ENCODE measurements around the gene ENKD1.
A peak's percentile ranks its signal among the peaks of the same experiment; 100 is the strongest.

Gene ENKD1

DNA sequence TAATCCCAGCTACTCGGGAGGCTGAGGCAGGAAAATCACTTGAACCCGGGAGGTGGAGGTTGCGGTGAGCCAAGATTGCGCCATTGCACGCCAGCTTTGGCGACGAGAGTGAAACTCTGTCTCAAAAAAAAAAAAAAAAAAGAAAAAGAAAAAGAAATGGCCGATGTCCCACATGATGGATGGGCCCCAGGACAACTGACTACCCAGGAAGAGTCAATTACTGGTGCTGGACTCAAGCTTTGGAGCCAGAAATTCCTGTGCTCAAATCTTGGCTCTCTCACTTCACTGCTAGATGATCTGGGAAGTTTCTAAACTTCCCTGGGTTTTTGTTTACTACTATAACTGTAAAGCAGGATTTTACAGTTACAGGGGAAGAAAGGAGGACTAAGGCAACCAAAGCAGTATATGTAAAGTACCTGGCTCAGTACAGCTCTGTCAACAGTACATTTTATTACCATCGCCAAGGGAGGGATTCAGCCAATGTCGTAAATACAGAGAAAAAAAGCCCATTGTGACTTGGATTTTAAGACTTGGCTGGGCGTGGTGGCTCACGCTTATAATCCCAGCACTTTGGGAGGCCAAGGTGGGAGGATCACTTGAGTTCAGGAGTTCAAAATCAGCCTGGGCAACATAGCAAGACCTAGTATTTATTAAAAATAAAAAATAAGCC, 11.9 kb upstream of the ENKD1 start:
- no peak for DNase-seq

DNA sequence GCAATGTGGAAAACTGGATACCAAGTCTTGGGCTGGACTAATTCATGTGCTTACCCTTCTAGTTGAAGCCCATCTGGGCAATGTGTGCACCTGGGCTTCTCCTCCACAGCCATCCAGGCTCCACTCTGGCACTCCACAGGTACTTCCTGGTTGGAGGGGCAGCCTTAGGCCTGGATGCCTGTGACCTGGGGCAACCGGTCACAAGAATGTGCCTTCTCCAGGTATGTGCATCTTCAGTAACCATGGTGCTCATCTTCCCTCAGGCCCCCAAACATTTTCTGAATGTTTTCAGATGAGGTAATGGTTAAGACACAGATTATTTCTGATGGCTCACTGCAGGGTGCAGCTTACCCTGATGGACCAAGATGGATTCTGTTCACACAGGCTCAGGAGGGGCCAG, 11.2 kb upstream of the ENKD1 start:
- DNase-seq: no peak

- DNase-seq: no peak
These were observed 10.4 kb upstream of the ENKD1 start for GRCh38 chr16:67676939-67677338.

DNA sequence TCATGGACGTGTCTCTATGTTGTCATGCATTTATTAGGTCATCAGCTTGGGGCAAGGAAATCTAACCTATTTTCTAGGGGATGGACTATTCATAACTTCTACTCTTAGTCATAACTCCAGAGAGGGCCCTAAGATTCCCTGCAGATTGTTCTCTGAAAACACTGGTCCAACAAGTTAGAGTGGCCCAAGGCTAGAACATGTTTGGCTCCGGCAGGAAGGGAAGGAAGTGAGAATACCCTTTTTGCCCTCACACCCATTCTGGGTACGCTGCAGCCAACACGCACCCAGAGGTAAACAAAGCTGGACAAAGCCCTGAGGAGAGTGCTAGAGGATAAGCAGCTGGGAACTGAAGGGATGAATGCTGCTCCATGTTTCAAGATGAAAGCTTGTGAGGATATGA, 10.0 kb upstream of the ENKD1 start:
- no peak for DNase-seq

- no peak for DNase-seq
These were observed 9.4 kb upstream of the ENKD1 start for GRCh38 chr16:67675999-67676398.

DNA sequence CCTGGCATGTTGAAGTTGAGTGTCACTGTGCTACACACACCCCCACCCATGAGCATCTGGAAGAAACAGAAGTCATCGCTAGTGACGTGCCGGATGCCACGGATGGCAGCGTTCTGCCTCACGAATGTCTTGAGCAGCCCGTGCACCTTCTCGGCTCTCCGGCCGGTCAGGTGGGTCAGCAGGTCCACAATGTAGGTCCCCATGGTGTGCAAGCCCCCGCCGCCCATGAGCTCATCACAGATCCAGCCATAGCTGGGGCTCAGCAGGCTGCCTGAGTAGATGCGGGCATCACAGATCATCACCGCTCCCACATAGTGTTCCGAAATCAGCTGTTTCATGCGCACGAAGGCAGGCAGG, 9.0 kb upstream of the ENKD1 start:
- DNase-seq: no peak

GRCh38 chr16:67674851-67675578, 8.5 kb upstream of the ENKD1 start:
- DNase-seq: no peak

GRCh38 chr16:67673712-67674580, 7.4 kb upstream of the ENKD1 start:
- no peak for DNase-seq

- peak; percentile 52 for DNase-seq
These were observed 6.5 kb upstream of the ENKD1 start for GRCh38 chr16:67672739-67673662.

DNA sequence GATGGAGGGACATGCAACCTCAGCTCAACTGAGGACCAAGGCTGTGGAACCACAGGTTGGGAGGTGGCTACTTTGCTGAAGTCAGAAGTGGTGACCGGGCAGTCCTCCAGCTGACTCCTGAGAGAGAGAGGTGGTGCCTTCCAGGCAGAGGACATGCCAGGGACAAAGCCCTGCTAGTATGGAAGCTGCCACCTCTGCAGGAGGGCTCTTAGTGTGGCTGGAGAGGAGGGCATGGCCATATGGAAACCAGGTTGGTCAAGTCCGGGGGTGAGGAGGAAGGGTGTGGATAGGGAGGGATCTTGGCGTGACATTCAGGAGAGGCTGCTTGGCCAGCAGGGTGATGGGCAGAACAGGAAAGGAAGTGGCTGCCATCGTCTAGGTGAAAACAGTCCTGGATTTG, 5.8 kb upstream of the ENKD1 start:
- DNase-seq: no peak

DNA sequence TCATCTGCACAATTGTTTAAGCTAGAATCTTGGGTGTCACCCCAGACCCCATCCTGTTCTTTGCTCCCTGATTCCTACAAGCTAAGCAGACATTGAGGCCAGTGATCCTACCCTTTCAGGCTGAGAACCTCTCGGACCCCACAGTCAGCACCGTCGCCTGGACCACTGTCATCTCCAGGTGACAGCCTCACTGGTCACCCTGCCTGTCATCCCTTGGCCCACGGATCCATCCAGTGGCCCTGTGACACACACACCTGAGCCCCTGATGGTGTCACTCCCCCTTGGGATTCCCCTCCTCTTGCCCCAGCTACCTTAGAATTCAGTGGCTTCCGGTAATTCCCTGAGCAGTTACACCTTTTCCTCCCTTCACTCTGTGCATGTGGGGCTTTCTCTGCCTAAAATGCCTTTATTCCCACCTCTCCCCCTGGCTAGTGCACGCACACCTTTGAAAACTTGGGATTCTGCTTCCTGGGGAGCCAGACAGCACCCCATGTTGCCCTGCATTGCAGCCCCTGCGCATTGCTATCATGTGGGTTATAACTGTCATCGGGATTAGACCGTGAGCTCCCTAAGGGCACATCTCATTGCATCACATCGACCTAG, 3.0 kb upstream of the ENKD1 start:
- DNase-seq: no peak

GRCh38 chr16:67668495-67669157, 2.1 kb upstream of the ENKD1 start:
- DNase-seq: no peak

DNA sequence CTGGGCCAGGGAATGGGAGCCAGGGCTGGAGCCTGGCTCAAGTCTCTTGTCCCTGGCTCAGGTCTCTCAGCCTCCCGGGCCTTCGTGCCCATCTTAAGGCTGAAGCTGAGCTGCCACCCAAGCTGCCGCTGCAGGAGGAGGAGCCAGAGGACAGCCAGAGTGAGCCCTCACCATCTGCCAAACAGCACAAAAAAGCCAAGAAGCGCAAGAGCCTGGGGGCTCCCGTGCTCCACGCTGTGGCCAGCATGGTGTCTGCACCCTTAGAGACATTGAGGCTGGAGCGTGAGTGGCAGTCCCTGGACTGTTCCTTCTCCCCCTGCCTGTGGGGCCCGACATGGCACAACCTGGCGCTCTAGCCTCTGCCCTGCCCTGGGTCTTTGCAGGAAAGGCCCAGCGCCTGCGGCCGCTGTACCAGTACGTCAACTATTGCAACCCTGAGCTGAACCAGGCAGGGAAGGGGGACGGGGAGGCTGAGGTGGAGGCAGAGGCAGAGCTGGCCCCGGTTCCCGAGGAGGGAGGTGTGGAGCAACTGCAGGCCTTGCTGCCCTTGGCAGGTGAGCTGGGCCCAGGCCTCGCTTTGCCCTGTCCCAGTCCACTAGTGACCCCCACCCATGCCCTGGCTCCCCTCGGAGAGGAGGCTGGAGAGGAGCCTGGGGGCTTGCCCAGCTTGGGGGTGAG, 1.4 kb upstream of the ENKD1 start:
- DNase-seq: peak; percentile 93

DNA sequence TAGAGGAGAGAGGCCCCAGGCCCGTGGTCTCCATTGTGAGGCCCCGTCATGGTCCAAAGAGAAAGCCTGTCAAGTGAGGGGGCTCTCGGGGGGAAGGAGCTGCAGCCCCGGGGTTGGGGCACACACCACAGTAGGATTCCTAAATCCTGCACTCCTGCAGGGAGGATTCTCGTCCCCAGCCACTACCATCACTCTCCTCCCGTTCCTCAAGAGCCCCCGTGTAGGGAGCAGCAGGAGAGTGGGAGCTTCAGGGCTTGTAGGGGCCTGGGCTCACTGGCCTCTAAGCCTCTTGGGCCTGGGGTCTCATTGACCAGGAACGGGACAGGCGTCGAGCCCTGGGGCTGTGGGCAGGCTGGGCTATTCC, 885 bp upstream of the ENKD1 start:
- DNase-seq: no peak

- DNase-seq: no peak
These were observed 458 bp downstream of the ENKD1 start for GRCh38 chr16:67666032-67666551.

DNA sequence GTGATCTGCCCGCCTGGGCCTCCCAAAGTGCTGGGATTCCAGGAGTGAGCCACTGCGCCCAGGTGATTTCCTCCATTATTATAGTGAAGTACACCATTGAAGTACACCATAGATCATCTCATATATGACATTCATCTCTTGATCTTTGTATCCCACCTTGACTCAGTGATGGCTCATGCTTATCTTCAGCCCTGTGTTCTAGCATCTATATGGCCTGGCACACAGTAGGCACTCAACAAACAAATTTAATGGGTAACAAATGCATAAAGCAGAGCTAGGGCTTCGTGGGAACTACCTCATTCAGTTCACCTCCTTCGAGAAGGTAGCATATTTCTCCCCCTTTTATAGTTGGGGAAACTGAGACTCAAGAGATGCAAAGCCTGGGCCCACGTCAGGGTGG, 952 bp downstream of the ENKD1 start:
- DNase-seq: no peak

DNA sequence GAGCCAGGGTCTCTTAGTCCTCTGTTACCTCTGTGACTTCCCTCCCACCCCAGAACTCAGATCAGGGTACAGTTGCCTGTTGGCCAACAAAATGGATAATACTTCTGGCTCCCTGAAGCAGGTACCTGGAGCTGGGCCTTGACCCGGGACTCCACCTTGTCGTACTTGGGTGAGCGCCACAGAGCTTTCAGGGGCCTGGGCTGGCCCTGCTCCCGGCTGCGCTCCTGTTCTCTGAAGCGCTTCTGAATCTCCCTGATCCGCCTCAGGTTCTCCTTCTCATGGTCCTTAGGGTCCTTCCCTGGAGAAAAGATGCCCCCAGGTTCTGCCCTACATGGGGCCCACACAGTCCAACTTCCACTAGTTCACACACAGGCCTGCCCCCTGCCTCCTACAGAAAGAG, 1.7 kb downstream of the ENKD1 start:
- no peak for DNase-seq

DNA sequence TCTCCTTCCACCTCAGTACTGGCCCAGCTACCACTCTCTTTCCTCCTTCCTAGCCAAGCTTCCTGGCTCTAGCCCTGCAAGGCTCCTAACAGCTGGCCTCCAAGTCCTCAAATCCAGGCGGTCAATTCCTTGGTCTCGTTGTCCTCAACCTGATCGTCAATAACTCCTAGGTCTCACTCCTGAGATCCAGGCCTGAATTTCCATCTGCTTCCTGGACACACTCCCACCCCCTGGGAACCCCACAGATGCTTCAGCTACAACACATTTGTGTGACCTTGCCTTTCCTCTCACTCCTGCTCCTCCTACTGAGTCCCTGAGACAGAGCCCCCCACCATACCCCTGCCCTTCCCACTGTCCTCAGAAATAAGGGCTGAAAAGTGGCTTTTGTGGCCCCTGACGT, 2.3 kb downstream of the ENKD1 start:
- DNase-seq: no peak

- no peak for DNase-seq
These were observed 2.7 kb downstream of the ENKD1 start for GRCh38 chr16:67663877-67664222.

GRCh38 chr16:67663151-67663876, 3.2 kb downstream of the ENKD1 start:
- no peak for DNase-seq

DNA sequence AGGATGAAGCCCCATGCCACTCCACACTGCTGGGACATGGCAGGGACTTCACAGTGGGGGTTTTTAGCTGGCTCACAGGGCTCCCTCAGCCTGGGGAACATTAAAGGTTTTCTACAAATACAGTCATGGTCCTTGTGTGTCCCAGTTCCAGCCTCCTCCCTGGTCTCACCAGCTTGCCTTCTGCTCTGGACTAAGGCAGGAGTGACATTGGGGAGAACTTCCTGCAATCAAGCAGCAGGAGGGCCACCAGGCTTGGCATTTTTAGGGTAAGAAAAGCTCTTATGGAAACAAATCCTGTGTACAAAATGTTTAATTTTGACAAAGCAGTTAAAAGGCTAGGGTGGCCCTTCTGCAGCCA, 3.9 kb downstream of the ENKD1 start:
- DNase-seq: no peak

Data from fibroblast of skin of right biceps (primary cell).